ENCODE data around the gene DGKD.

Gene DGKD

GRCh38 chr2:233435436-233436190, 81.3 kb downstream of the DGKD start:
- WGBS (ENCODE audit: insufficient coverage) = 98% methylated on average over 14 of the region's 18 CpGs

DNA sequence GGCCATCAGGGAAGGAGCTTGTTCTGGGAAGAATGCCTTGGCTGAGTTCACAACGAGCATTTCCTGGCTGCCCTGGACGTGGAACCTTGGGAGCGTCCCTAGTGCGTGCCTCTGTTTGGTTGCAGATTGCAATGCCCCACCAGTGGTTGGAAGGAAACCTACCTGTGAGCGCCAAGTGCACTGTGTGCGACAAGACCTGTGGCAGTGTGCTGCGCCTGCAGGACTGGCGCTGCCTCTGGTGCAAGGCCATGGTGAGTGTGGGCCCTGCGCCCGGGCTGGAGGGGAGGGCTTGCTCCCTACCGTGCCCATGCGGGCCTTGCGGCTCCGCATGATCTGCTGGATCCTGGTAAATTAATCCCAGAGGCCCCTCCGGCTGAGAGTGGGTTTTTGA, 81.9 kb downstream of the DGKD start:
- POLR2A ChIA-PET = no interaction called here
- Histone ChIP-seq H3K4me3 (ENCODE audit: control insufficient read depth in 1 of 7, extremely low read depth in 1 of 7, insufficient read depth in 4 of 7, low read depth in 2 of 7, low read length in 6 of 7) (no peak overlapping the region), H3K27me3 (replicated peaks in 2 of 5; ENCODE audit: control insufficient read depth in 4 of 5, insufficient read depth in 5 of 5, low read length in 4 of 5) (no peaks in the 10 kb centered on the region), H3K36me3 (ENCODE audit: control insufficient read depth in 4 of 4, insufficient read depth in 4 of 4, low read length in 3 of 4) (peaks cover 13 to 52% (median 46%) of the 10 kb centered on the region in 4 experiments), H3K4me1 (ENCODE audit: control extremely low read depth in 1 of 4, control insufficient read depth in 4 of 4, insufficient read depth in 4 of 4, low read length in 3 of 4) (peaks cover 0 to 7% (median 3%) of the 10 kb centered on the region in 4 experiments), H3K27ac (ENCODE audit: insufficient read depth in 1 of 2, low read depth in 1 of 2, low read length in 2 of 2, poor library complexity in 1 of 2, severe bottlenecking in 2 of 2) (no peak overlapping the region), H3K9me3 (ENCODE audit: control extremely low read depth in 1 of 5, control insufficient read depth in 4 of 5, insufficient read depth in 2 of 5, low read depth in 1 of 5, low read length in 4 of 5) (no peaks in the 10 kb centered on the region)
- CTCF ChIA-PET = interaction anchor here (1.0 to 4.3 kb wide), 6 partner anchors 7 to 32 kb away, joined by 3 to 16 read pairs (median 4); no protein-coding TSS in a partner anchor
- WGBS (ENCODE audit: insufficient coverage) = 100% methylated on average over 15 of the region's 15 CpGs
- DNase-seq = no peak

More at GRCh38 chr2:233435436-233436190, 81.3 kb downstream of the DGKD start:
- no peaks in the 10 kb centered on the region for H3K27me3 ChIP-seq (replicated peaks in 2 of 5; ENCODE audit: control insufficient read depth in 4 of 5, insufficient read depth in 5 of 5, low read length in 4 of 5)
- H3K9me3 ChIP-seq (ENCODE audit: control extremely low read depth in 1 of 5, control insufficient read depth in 4 of 5, insufficient read depth in 2 of 5, low read depth in 1 of 5, low read length in 4 of 5) = no peaks in the 10 kb centered on the region
- no peak overlapping the region for H3K27ac ChIP-seq (ENCODE audit: insufficient read depth in 1 of 2, low read depth in 1 of 2, low read length in 2 of 2, poor library complexity in 1 of 2, severe bottlenecking in 2 of 2)
- ChIA-PET POLR2A (no interaction called here), CTCF (interaction anchor here (1.0 to 4.3 kb wide), 6 partner anchors 8 to 32 kb away, joined by 3 to 16 read pairs (median 4); no protein-coding TSS in a partner anchor)
- peaks cover 11 to 50% (median 43%) of the 10 kb centered on the region in 4 experiments for H3K36me3 ChIP-seq (ENCODE audit: control insufficient read depth in 4 of 4, insufficient read depth in 4 of 4, low read length in 3 of 4)
- no peak for DNase-seq
- no peak overlapping the region for H3K4me3 ChIP-seq (ENCODE audit: control insufficient read depth in 1 of 7, extremely low read depth in 1 of 7, insufficient read depth in 4 of 7, low read depth in 2 of 7, low read length in 6 of 7)
- H3K4me1 ChIP-seq (ENCODE audit: control extremely low read depth in 1 of 4, control insufficient read depth in 4 of 4, insufficient read depth in 4 of 4, low read length in 3 of 4) = peaks cover 0 to 7% (median 3%) of the 10 kb centered on the region in 4 experiments

GRCh38 chr2:233436691-233437438, 82.6 kb downstream of the DGKD start:
- Histone ChIP-seq H3K4me3 (ENCODE audit: control insufficient read depth in 1 of 7, extremely low read depth in 1 of 7, insufficient read depth in 4 of 7, low read depth in 2 of 7, low read length in 6 of 7) (no peak overlapping the region), H3K36me3 (ENCODE audit: control insufficient read depth in 4 of 4, insufficient read depth in 4 of 4, low read length in 3 of 4) (peaks cover 13 to 59% (median 49%) of the 10 kb centered on the region in 4 experiments), H3K27ac (ENCODE audit: insufficient read depth in 1 of 2, low read depth in 1 of 2, low read length in 2 of 2, poor library complexity in 1 of 2, severe bottlenecking in 2 of 2) (no peak overlapping the region), H3K27me3 (replicated peaks in 2 of 5; ENCODE audit: control insufficient read depth in 4 of 5, insufficient read depth in 5 of 5, low read length in 4 of 5) (no peaks in the 10 kb centered on the region), H3K9me3 (ENCODE audit: control extremely low read depth in 1 of 5, control insufficient read depth in 4 of 5, insufficient read depth in 2 of 5, low read depth in 1 of 5, low read length in 4 of 5) (no peaks in the 10 kb centered on the region), H3K4me1 (ENCODE audit: control extremely low read depth in 1 of 4, control insufficient read depth in 4 of 4, insufficient read depth in 4 of 4, low read length in 3 of 4) (peaks cover 0 to 7% (median 3%) of the 10 kb centered on the region in 4 experiments)
- no peak for DNase-seq
- ChIA-PET POLR2A (interaction anchor here (0.5 kb wide), 1 partner anchor 123 kb away, joined by 3 read pairs; no protein-coding TSS in a partner anchor), CTCF (interaction anchor here (1.2 to 4.3 kb wide), 6 partner anchors 12 to 33 kb away, joined by 3 to 16 read pairs (median 4); no protein-coding TSS in a partner anchor)
- WGBS (ENCODE audit: insufficient coverage) = 94% methylated on average over 15 of the region's 17 CpGs

- H3K4me3 ChIP-seq (ENCODE audit: control insufficient read depth in 1 of 7, extremely low read depth in 1 of 7, insufficient read depth in 4 of 7, low read depth in 2 of 7, low read length in 6 of 7) = no peak overlapping the region
- ChIA-PET POLR2A (interaction anchor here (0.5 kb wide), 1 partner anchor 123 kb away, joined by 3 read pairs; no protein-coding TSS in a partner anchor), CTCF (interaction anchor here (0.7 to 4.3 kb wide), 7 partner anchors 9 to 35 kb away, joined by 3 to 16 read pairs (median 4); no protein-coding TSS in a partner anchor)
- H3K36me3 ChIP-seq (ENCODE audit: control insufficient read depth in 4 of 4, insufficient read depth in 4 of 4, low read length in 3 of 4) = peaks cover 13 to 61% (median 50%) of the 10 kb centered on the region in 4 experiments
- no peaks in the 10 kb centered on the region for H3K27me3 ChIP-seq (replicated peaks in 2 of 5; ENCODE audit: control insufficient read depth in 4 of 5, insufficient read depth in 5 of 5, low read length in 4 of 5)
- WGBS (ENCODE audit: insufficient coverage) = 93% methylated on average over 14 of the region's 14 CpGs
- H3K9me3 ChIP-seq (ENCODE audit: control extremely low read depth in 1 of 5, control insufficient read depth in 4 of 5, insufficient read depth in 2 of 5, low read depth in 1 of 5, low read length in 4 of 5) = no peaks in the 10 kb centered on the region
- no peak overlapping the region for H3K27ac ChIP-seq (ENCODE audit: insufficient read depth in 1 of 2, low read depth in 1 of 2, low read length in 2 of 2, poor library complexity in 1 of 2, severe bottlenecking in 2 of 2)
- DNase-seq = no peak
- peaks cover 0 to 7% (median 3%) of the 10 kb centered on the region in 4 experiments for H3K4me1 ChIP-seq (ENCODE audit: control extremely low read depth in 1 of 4, control insufficient read depth in 4 of 4, insufficient read depth in 4 of 4, low read length in 3 of 4)
These were observed 83.2 kb downstream of the DGKD start for GRCh38 chr2:233437439-233437955.

GRCh38 chr2:233438573-233439147, 84.4 kb downstream of the DGKD start:
- H3K27me3 ChIP-seq (replicated peaks in 2 of 5; ENCODE audit: control insufficient read depth in 4 of 5, insufficient read depth in 5 of 5, low read length in 4 of 5) = no peaks in the 10 kb centered on the region
- peaks cover 13 to 64% (median 50%) of the 10 kb centered on the region in 4 experiments for H3K36me3 ChIP-seq (ENCODE audit: control insufficient read depth in 4 of 4, insufficient read depth in 4 of 4, low read length in 3 of 4)
- 95% methylated on average over 11 of the region's 15 CpGs for WGBS (ENCODE audit: insufficient coverage)
- POLR2A ChIA-PET = interaction anchor here (0.8 kb wide), 1 partner anchor 33 kb away, joined by 4 read pairs; no protein-coding TSS in a partner anchor
- CTCF ChIA-PET = interaction anchor here (0.7 to 2.6 kb wide), 6 partner anchors 10 to 105 kb away, joined by 3 to 15 read pairs (median 4); no protein-coding TSS in a partner anchor
- peaks cover 0 to 7% (median 3%) of the 10 kb centered on the region in 4 experiments for H3K4me1 ChIP-seq (ENCODE audit: control extremely low read depth in 1 of 4, control insufficient read depth in 4 of 4, insufficient read depth in 4 of 4, low read length in 3 of 4)
- H3K4me3 ChIP-seq (ENCODE audit: control insufficient read depth in 1 of 7, extremely low read depth in 1 of 7, insufficient read depth in 4 of 7, low read depth in 2 of 7, low read length in 6 of 7) = no peak overlapping the region
- H3K27ac ChIP-seq (ENCODE audit: insufficient read depth in 1 of 2, low read depth in 1 of 2, low read length in 2 of 2, poor library complexity in 1 of 2, severe bottlenecking in 2 of 2) = no peak overlapping the region
- no peak for DNase-seq
- no peaks in the 10 kb centered on the region for H3K9me3 ChIP-seq (ENCODE audit: control extremely low read depth in 1 of 5, control insufficient read depth in 4 of 5, insufficient read depth in 2 of 5, low read depth in 1 of 5, low read length in 4 of 5)

GRCh38 chr2:233439191-233439590, 84.9 kb downstream of the DGKD start:
- CTCF ChIA-PET = interaction anchor here (1.4 to 2.6 kb wide), 3 partner anchors 14 to 37 kb away, joined by 4 to 15 read pairs (median 7); no protein-coding TSS in a partner anchor
- peaks cover 13 to 66% (median 53%) of the 10 kb centered on the region in 4 experiments for H3K36me3 ChIP-seq (ENCODE audit: control insufficient read depth in 4 of 4, insufficient read depth in 4 of 4, low read length in 3 of 4)
- POLR2A ChIA-PET = interaction anchor here (0.8 kb wide), 1 partner anchor 33 kb away, joined by 4 read pairs; no protein-coding TSS in a partner anchor
- no peak overlapping the region for H3K27ac ChIP-seq (ENCODE audit: insufficient read depth in 1 of 2, low read depth in 1 of 2, low read length in 2 of 2, poor library complexity in 1 of 2, severe bottlenecking in 2 of 2)
- DNase-seq = no peak
- peaks cover 0 to 7% (median 3%) of the 10 kb centered on the region in 4 experiments for H3K4me1 ChIP-seq (ENCODE audit: control extremely low read depth in 1 of 4, control insufficient read depth in 4 of 4, insufficient read depth in 4 of 4, low read length in 3 of 4)
- H3K4me3 ChIP-seq (ENCODE audit: control insufficient read depth in 1 of 7, extremely low read depth in 1 of 7, insufficient read depth in 4 of 7, low read depth in 2 of 7, low read length in 6 of 7) = no peak overlapping the region
- WGBS (ENCODE audit: insufficient coverage) = 85% methylated on average over 6 of the region's 9 CpGs
- no peaks in the 10 kb centered on the region for H3K27me3 ChIP-seq (replicated peaks in 2 of 5; ENCODE audit: control insufficient read depth in 4 of 5, insufficient read depth in 5 of 5, low read length in 4 of 5)
- no peaks in the 10 kb centered on the region for H3K9me3 ChIP-seq (ENCODE audit: control extremely low read depth in 1 of 5, control insufficient read depth in 4 of 5, insufficient read depth in 2 of 5, low read depth in 1 of 5, low read length in 4 of 5)
